Aortic smooth muscle cell (primary cell): Measurements from ENCODE around the gene CCL3. TPM values are rescaled to one million over a fixed set of nuclear protein-coding genes. Genes with fewer than 3 reads are reported as not detected.

Experiments used
- total RNA-seq: library from RNA; depleted of rRNA; stranded (reverse); fragments of >200 nt; gene quantifications from 2 replicates; pipeline ENCODE4 v1.2.3, GENCODE V29; 2014

The CCL3 gene
- total RNA-seq = 0.12 TPM in 1 of 2 replicates, not detected in the other

GRCh38 chr17:36089888-36090836 is at the start of gene CCL3:
Gene CCL3 (minus strand): TSS chr17:36090143. CDS start chr17:36090058, 85 bp downstream.

GRCh38 chr17:36103401-36103975 is 13.5 kb upstream of the CCL3 start, which contains the start of gene CCL4:
Gene CCL4 (plus strand): TSS chr17:36103827. CDS start chr17:36103906, 79 bp downstream.

GRCh38 chr17:36063786-36064541 is 26.0 kb downstream of the CCL3 start, which contains the start of gene CCL18:
Gene CCL18 (plus strand): TSS chr17:36064272. CDS start chr17:36064343, 71 bp downstream.

Other genes with a start within 250 kb of the CCL3 start
- gene HEATR9, start 221.3 kb downstream of the CCL3 start, total RNA-seq = not detected in 2 replicates
- gene CCL5, start 209.8 kb downstream of the CCL3 start, total RNA-seq = 0.13 TPM in 1 of 2 replicates, not detected in the other
- gene RDM1, start 159.4 kb downstream of the CCL3 start, total RNA-seq = 0.92 and 0.99 TPM in 2 replicates
- not detected in 2 replicates for gene LYZL6, start 146.4 kb downstream of the CCL3 start, total RNA-seq
- gene CCL16, start 108.6 kb downstream of the CCL3 start, total RNA-seq = not detected in 2 replicates
- gene CCL14, start 103.4 kb downstream of the CCL3 start, total RNA-seq = 0.40 TPM in 1 of 2 replicates, not detected in the other
- not detected in 2 replicates for gene CCL15, start 88.6 kb downstream of the CCL3 start, total RNA-seq
- gene CCL23, start 72.2 kb downstream of the CCL3 start, total RNA-seq = 0.26 TPM in 1 of 2 replicates, not detected in the other
- not detected in 2 replicates for gene CCL18, start 25.9 kb downstream of the CCL3 start, total RNA-seq
- not detected in 2 replicates for gene CCL4, start 13.7 kb upstream of the CCL3 start, total RNA-seq
- gene TBC1D3B, start 86.5 kb upstream of the CCL3 start, total RNA-seq = 1.1 and 1.7 TPM in 2 replicates
- not detected in 2 replicates for gene CCL3L1, start 106.6 kb upstream of the CCL3 start, total RNA-seq
- gene CCL4L2, start 120.9 kb upstream of the CCL3 start, total RNA-seq = not detected in 2 replicates
- gene TBC1D3I, start 174.4 kb upstream of the CCL3 start, total RNA-seq = not detected in 2 replicates
- gene TBC1D3G, start 233.7 kb upstream of the CCL3 start, total RNA-seq = not detected in 2 replicates